H1 (cell line): ENCODE measurements around the gene SKAP2. TPM values are rescaled to one million over a fixed set of nuclear protein-coding genes. Genes with fewer than 3 reads are reported as not detected.

Source experiments
- CTCF ChIA-PET: fragments of 300-600 bp; sonication (Branson Sonifier 250); formaldehyde crosslinking; loops from one replicate; lab custom pipeline; 2021; ENCODE audit not compliant: partially characterized antibody; lab: Charles Lee
- POLR2A ChIA-PET: fragments of 300-600 bp; sonication (Branson Sonifier 250); formaldehyde crosslinking; loops from one replicate; lab custom pipeline; 2021; ENCODE audit warnings: inconsistent platforms; ENCODE audit not compliant: partially characterized antibody; lab: Charles Lee
- DNase-seq, 2 experiments: peaks; one replicate each; pipeline versions ENCODE4 v3.0.0 to v3.0.0-alpha.2; 2010 to 2022; ENCODE audit warnings: low spot score in 2 of 2, low read depth in 1 of 2, mixed read lengths in 1 of 2
- FAIRE-seq: peaks from 2 replicates; lab custom pipeline; 2011; peaks lifted over from hg19 to GRCh38; lab: Jason Lieb, UNC
- H2AFZ ChIP-seq: 2 replicates; pipeline ENCODE4 v1.8.1; 2012; ENCODE audit warnings: low read length, inconsistent platforms
- H2AK5ac ChIP-seq: 2 replicates; pipeline ENCODE4 v1.6.1; 2013; ENCODE audit warnings: low read depth, low read length
- H2BK120ac ChIP-seq: replicated peaks from 2 replicates; pipeline ENCODE3; 2013; ENCODE audit warnings: low read depth, low read length, inconsistent platforms
- H2BK12ac ChIP-seq: 2 replicates; pipeline ENCODE4 v1.6.1; 2013; ENCODE audit warnings: low read depth, low read length
- H2BK15ac ChIP-seq: 2 replicates; pipeline ENCODE4 v1.6.1; 2013; ENCODE audit warnings: low read length
- H2BK20ac ChIP-seq: 2 replicates; pipeline ENCODE4 v1.6.1; 2013; ENCODE audit warnings: low read length
- H2BK5ac ChIP-seq: 2 replicates; pipeline ENCODE4 v1.6.1; 2013; ENCODE audit warnings: low read depth, low read length
- H3K14ac ChIP-seq: 2 replicates; pipeline ENCODE4 v1.6.1; 2013; ENCODE audit warnings: inconsistent platforms; ENCODE audit not compliant: insufficient read length
- H3K18ac ChIP-seq: 2 replicates; pipeline ENCODE4 v1.6.1; 2013; ENCODE audit warnings: low read length; ENCODE audit errors: extremely low read depth
- H3K23ac ChIP-seq: 2 replicates; pipeline ENCODE4 v1.6.1; 2013; ENCODE audit warnings: inconsistent platforms; ENCODE audit not compliant: insufficient read length
- H3K23me2 ChIP-seq: 2 replicates; pipeline ENCODE4 v1.6.1; 2013; ENCODE audit warnings: low read depth, low read length
- H3K27ac ChIP-seq: 2 replicates; pipeline ENCODE4 v1.6.1; 2011; ENCODE audit warnings: low read depth, low read length, inconsistent platforms
- H3K27me3 ChIP-seq, 4 experiments: replicated peaks in 1 of 4; 1 replicate in 1 of 4; 2 replicates in 3 of 4; pipeline versions ENCODE4 v1.6.1 to v1.8.1; 2011 to 2013; ENCODE audit warnings: low read length in 3 of 4, mild to moderate bottlenecking in 3 of 4, inconsistent platforms in 2 of 4, mixed read lengths in 2 of 4, moderate library complexity in 1 of 4; ENCODE audit not compliant: control insufficient read depth in 3 of 4, insufficient read depth in 3 of 4; ENCODE audit errors: extremely low read depth in 1 of 4
- H3K36me3 ChIP-seq, 4 experiments: 2 replicates each; pipeline versions ENCODE4 v1.6.1 to v1.8.1; 2011 to 2013; ENCODE audit warnings: mild to moderate bottlenecking in 4 of 4, low read length in 3 of 4, moderate library complexity in 2 of 4, control low read depth in 1 of 4, inconsistent platforms in 1 of 4; ENCODE audit not compliant: insufficient read depth in 4 of 4, control insufficient read depth in 2 of 4
- H3K4ac ChIP-seq: replicated peaks from 2 replicates; pipeline ENCODE3; 2013; ENCODE audit warnings: low read length, low read depth, mixed read lengths, inconsistent platforms; ENCODE audit not compliant: insufficient read length
- H3K4me1 ChIP-seq, 4 experiments: replicated peaks in 1 of 4; 1 replicate in 1 of 4; 2 replicates in 3 of 4; pipeline versions ENCODE4 v1.6.1 to v1.8.1; 2011 to 2013; ENCODE audit warnings: low read length in 3 of 4, inconsistent platforms in 2 of 4, mixed read lengths in 1 of 4; ENCODE audit not compliant: insufficient read depth in 4 of 4, control insufficient read depth in 3 of 4
- H3K4me2 ChIP-seq, 2 experiments: 2 replicates each; pipeline versions ENCODE4 v1.6.1 to v1.8.1; 2011 to 2013; ENCODE audit warnings: low read depth in 2 of 2, low read length in 2 of 2, control low read depth in 1 of 2, inconsistent platforms in 1 of 2, mild to moderate bottlenecking in 1 of 2; ENCODE audit not compliant: insufficient read depth in 1 of 2
- H3K4me3 ChIP-seq, 4 experiments: fragments of 200-600, 300-600 bp in 1 of 4; sonication (generic), shearing (Covaris generic), sonication (Bioruptor Twin) in 1 of 4; 2 replicates each; pipeline versions ENCODE4 v1.5.1 to v1.8.1; 2011 to 2016; ENCODE audit warnings: low read length in 4 of 4, low read depth in 3 of 4, control low read depth in 2 of 4, inconsistent platforms in 2 of 4, mild to moderate bottlenecking in 2 of 4, mixed read lengths in 1 of 4, moderate library complexity in 1 of 4; ENCODE audit not compliant: insufficient read depth in 2 of 4; ENCODE audit errors: extremely low read depth in 1 of 4
- H3K56ac ChIP-seq: replicated peaks from 2 replicates; pipeline ENCODE3; 2013; ENCODE audit warnings: low read depth, mild to moderate bottlenecking, mixed read lengths, low read length, inconsistent platforms; ENCODE audit not compliant: insufficient read length
- H3K79me1 ChIP-seq: 2 replicates; pipeline ENCODE4 v1.6.1; 2013; ENCODE audit warnings: low read depth, low read length, control low read depth
- H3K79me2 ChIP-seq, 2 experiments: 2 replicates each; pipeline versions ENCODE4 v1.6.1 to v1.8.1; 2012 to 2013; ENCODE audit warnings: low read length in 2 of 2, mild to moderate bottlenecking in 2 of 2, inconsistent platforms in 1 of 2; ENCODE audit not compliant: insufficient read depth in 2 of 2, control insufficient read depth in 1 of 2
- H3K9ac ChIP-seq, 4 experiments: replicated peaks in 1 of 4; 1 replicate in 1 of 4; 2 replicates in 3 of 4; pipeline versions ENCODE4 v1.6.1 to v1.8.1; 2011 to 2013; ENCODE audit warnings: low read depth in 3 of 4, low read length in 3 of 4, control low read depth in 2 of 4, mild to moderate bottlenecking in 2 of 4, moderate library complexity in 2 of 4, inconsistent platforms in 1 of 4; ENCODE audit errors: extremely low read depth in 1 of 4
- H3K9me3 ChIP-seq, 2 experiments: 2 replicates each; pipeline versions ENCODE4 v1.6.1 to v1.8.1; 2012 to 2013; ENCODE audit warnings: mild to moderate bottlenecking in 2 of 2, moderate library complexity in 2 of 2, control low read depth in 1 of 2, inconsistent platforms in 1 of 2, low read depth in 1 of 2, low read length in 1 of 2, mixed read lengths in 1 of 2; ENCODE audit not compliant: insufficient read depth in 2 of 2
- H4K20me1 ChIP-seq, 2 experiments: replicated peaks in 1 of 2; 2 replicates each; pipeline versions ENCODE3 to v1.8.1; 2011 to 2013; ENCODE audit warnings: inconsistent platforms in 2 of 2, low read length in 2 of 2, mild to moderate bottlenecking in 1 of 2; ENCODE audit not compliant: insufficient read depth in 2 of 2, control insufficient read depth in 1 of 2
- H4K5ac ChIP-seq: 2 replicates; pipeline ENCODE4 v1.6.1; 2013; ENCODE audit warnings: low read length, low read depth, mixed read lengths, inconsistent platforms; ENCODE audit not compliant: insufficient read length
- H4K8ac ChIP-seq: 2 replicates; pipeline ENCODE4 v1.8.0; 2013; ENCODE audit warnings: mild to moderate bottlenecking, moderate library complexity, low read length, inconsistent platforms; ENCODE audit not compliant: insufficient read depth; ENCODE audit errors: extremely low read depth
- H4K91ac ChIP-seq: replicated peaks from 2 replicates; pipeline ENCODE3; 2013; ENCODE audit warnings: low read length, mixed read lengths, inconsistent platforms; ENCODE audit not compliant: insufficient read length
- ASH2L ChIP-seq: fragments of 200-600, 300-600 bp; sonication (generic); IDR thresholded peaks from one replicate; pipeline ENCODE4 v1.7.1; 2017; ENCODE audit warnings: low read length
- BCL11A ChIP-seq, 2 experiments: IDR thresholded peaks; one replicate each; pipeline ENCODE4 v1.6.1; 2011; ENCODE audit warnings: low read depth in 2 of 2, low read length in 2 of 2, mild to moderate bottlenecking in 2 of 2
- CTCF ChIP-seq, 3 experiments: IDR thresholded peaks; 1 replicate in 2 of 3; 2 replicates in 1 of 3; pipeline versions ENCODE4 v1.5.1 to v1.6.1; 2011; ENCODE audit warnings: low read length in 3 of 3, mild to moderate bottlenecking in 3 of 3, inconsistent platforms in 2 of 3, low read depth in 1 of 3, moderate library complexity in 1 of 3; ENCODE audit not compliant: insufficient read depth in 1 of 3; ENCODE audit errors: control extremely low read depth in 1 of 3
- EZH2 ChIP-seq: fragments of 200-600 bp; sonication (generic); IDR thresholded peaks from 2 replicates; pipeline ENCODE4 v1.7.1; 2012; ENCODE audit warnings: low read depth, mild to moderate bottlenecking, moderate library complexity, low read length, inconsistent platforms; ENCODE audit not compliant: severe bottlenecking
- HDAC6 ChIP-seq: IDR thresholded peaks from one replicate; pipeline ENCODE4 v1.7.1; 2012; ENCODE audit warnings: low read depth, mild to moderate bottlenecking, inconsistent platforms, low read length, moderate library complexity
- NRF1 ChIP-seq: IDR thresholded peaks from 2 replicates; pipeline ENCODE4 v1.6.1; 2011; ENCODE audit warnings: mild to moderate bottlenecking, low read depth, low read length, improper control_type of control experiment
- RXRA ChIP-seq: IDR thresholded peaks from 2 replicates; pipeline ENCODE4 v1.6.1; 2011; ENCODE audit warnings: low read depth, mild to moderate bottlenecking, low read length, moderate library complexity; ENCODE audit not compliant: insufficient read depth
- SP1 ChIP-seq: IDR thresholded peaks from 2 replicates; pipeline ENCODE4 v1.6.1; 2011; ENCODE audit warnings: low read depth, low read length
- TAF7 ChIP-seq: optimal IDR thresholded peaks from 2 replicates; pipeline ENCODE3; 2011; ENCODE audit warnings: low read depth, mild to moderate bottlenecking, inconsistent platforms, low read length, moderate library complexity, borderline replicate concordance
- WGBS, 2 experiments: shearing (Covaris generic) in 1 of 2; methylation state at CpG; one replicate each; pipeline versions ENCODE4 v1.1.6 to v1.1.7; 2013 to 2015; ENCODE audit warnings: low lambda C conversion rate in 2 of 2, mixed read lengths in 2 of 2, inconsistent platforms in 1 of 2, low coverage in 1 of 2, missing lambda C conversion rate in 1 of 2; ENCODE audit not compliant: insufficient replicate concordance in 2 of 2, insufficient coverage in 1 of 2, insufficient read length in 1 of 2; ENCODE audit errors: extremely low coverage in 1 of 2, missing lambda C conversion rate in 1 of 2; 5-methylcytosine and 5-hydroxymethylcytosine counted together
- polyA plus RNA-seq, 7 experiments: library from polyadenylated mRNA; depleted of rRNA in 3 of 7; stranded (reverse) in 5 of 7; unstranded in 2 of 7; fragments of >200 nt in 5 of 7; fragments of 200-250 nt in 2 of 7; gene quantifications; 1 replicate in 5 of 7; 2 replicates in 1 of 7; 4 replicates in 1 of 7; pipeline versions ENCODE4 v1.2.1 to v1.2.3, GENCODE V29; 2011 to 2013; ENCODE audit warnings: missing spikeins in 2 of 7, mixed read lengths in 2 of 7
- total RNA-seq: library from RNA; stranded (reverse); fragmentation: NEBNext Ultra II Directional; extraction: Animal tissue kit (Norgen Biotek cat#: 25700); gene quantifications from 2 replicates; pipeline ENCODE4 v1.2.1, GENCODE V29; 2021
- TF ChIP-seq, protein P1 (sequence below): IDR thresholded peaks from 2 replicates; pipeline ENCODE4 v1.6.1; 2012; ENCODE audit warnings: inconsistent platforms

The SKAP2 gene
- total and polyA plus RNA-seq, 2 of the 8 experiments (the other 6 are each of a cell fraction or from before 2014, with no cell fraction given) = 0.53 to 5.1 TPM

DNA sequence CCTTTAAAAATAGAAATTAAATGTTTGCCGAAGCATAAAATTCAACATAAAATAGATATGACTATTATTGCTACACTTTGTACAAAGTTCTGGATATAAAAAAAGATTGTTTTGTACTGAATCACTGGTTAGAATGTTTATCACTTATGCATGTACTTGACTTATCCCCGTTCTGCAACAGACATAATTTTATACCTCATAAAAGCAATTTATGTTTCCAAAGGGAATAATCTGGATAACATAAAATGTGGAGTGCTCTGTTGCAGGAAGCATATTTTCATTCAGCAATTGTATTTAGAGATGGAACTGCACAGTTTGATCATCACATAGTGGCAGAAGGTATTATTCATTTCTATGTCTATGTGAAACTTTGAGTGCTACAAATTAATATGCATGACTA is 21.5 kb downstream of the SKAP2 start:
- Histone ChIP-seq H4K91ac (no peak overlapping the region), H3K9me3 (no peaks in the 10 kb centered on the region), H3K4ac (no peak overlapping the region), H2BK120ac (no peak overlapping the region), H3K4me3 (no peak overlapping the region), H3K4me1 (no peaks in the 10 kb centered on the region), H3K56ac (no peak overlapping the region), H4K20me1 (no peaks in the 10 kb centered on the region), H4K5ac (no peak overlapping the region), H3K27ac (no peak overlapping the region), H3K18ac (no peak overlapping the region), H3K23ac (no peak overlapping the region), H3K14ac (no peak overlapping the region), H2BK5ac (no peak overlapping the region), H3K4me2 (no peak overlapping the region), H3K79me2 (no peaks in the 10 kb centered on the region), H3K9ac (no peak overlapping the region), H2BK12ac (no peak overlapping the region), H2BK15ac (no peak overlapping the region), H3K79me1 (no peaks in the 10 kb centered on the region), H2AK5ac (no peak overlapping the region), H3K36me3 (no peaks in the 10 kb centered on the region), H3K23me2 (no peaks in the 10 kb centered on the region), H4K8ac (no peak overlapping the region), H3K27me3 (no peaks in the 10 kb centered on the region), H2AFZ (no peak overlapping the region), H2BK20ac (no peak overlapping the region)
- WGBS, 2 experiments = 92% methylated on average over 2 of the region's 2 CpGs; no CpG with 5 or more reads in 1 of the 2 experiments
- ChIA-PET POLR2A (no interaction called here), CTCF (interaction anchor here (1.5 kb wide), 1 partner anchor 10 kb away, joined by 4 read pairs; no protein-coding TSS in a partner anchor)
- DNase-seq = no peak
- TF ChIP-seq NRF1 (no peak), ASH2L (no peak), EZH2 (no peak), HDAC6 (no peak), BCL11A (IDR thresholded peaks at IDR 0.05; ENCODE audit: low read depth in 2 of 2, low read length in 2 of 2) (no peak), TAF7 (no peak), SP1 (no peak), CTCF (IDR thresholded peaks at IDR 0.05; ENCODE audit: control extremely low read depth in 1 of 3, insufficient read depth in 1 of 3, low read depth in 1 of 3, low read length in 3 of 3) (no peak), RXRA (no peak)
- TF ChIP-seq, protein P1, sequence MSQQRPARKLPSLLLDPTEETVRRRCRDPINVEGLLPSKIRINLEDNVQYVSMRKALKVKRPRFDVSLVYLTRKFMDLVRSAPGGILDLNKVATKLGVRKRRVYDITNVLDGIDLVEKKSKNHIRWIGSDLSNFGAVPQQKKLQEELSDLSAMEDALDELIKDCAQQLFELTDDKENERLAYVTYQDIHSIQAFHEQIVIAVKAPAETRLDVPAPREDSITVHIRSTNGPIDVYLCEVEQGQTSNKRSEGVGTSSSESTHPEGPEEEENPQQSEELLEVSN = no peak
- FAIRE-seq = no peak
